ENCODE data around the gene NEK2. TPM values are rescaled to one million over a fixed set of nuclear protein-coding genes. Genes with fewer than 3 reads are reported as not detected.

NEK2 gene
- total and polyA plus RNA-seq, 2 of the 13 experiments (the other 11 are each of a cell fraction or from before 2014, with no cell fraction given) = 10.9 to 40.8 TPM

DNA sequence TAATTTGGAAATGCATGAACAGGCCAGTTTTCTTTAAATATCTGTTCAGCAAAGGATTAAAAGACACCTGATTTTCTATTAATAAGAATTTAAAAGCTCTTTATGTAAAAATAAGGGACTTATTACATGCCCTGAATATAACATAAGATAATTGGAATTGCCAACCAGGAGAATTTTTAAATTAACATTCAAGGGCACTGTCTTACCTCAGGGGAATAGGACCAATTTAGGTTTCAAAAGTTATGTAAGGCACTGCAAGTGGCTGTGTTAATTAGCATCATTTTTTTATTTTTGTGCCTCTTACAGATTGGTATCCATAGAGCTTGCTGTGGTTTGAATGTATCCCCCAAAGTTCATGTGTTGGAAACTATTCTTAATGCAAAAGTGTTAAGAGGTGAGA is 1.3 kb upstream of the NEK2 start:
- Histone ChIP-seq H3K4me1 (ENCODE audit: insufficient read depth, low read length) (peaks cover 70% of the 10 kb centered on the region), H3K4me3 (replicated peaks in 1 of 3; ENCODE audit: insufficient read depth in 1 of 3, low read depth in 2 of 3, low read length in 3 of 3) (peak overlapping the region in 1 of 3 experiments; percentile 87; a peak in 1 of 6 replicates), H2AFZ (ENCODE audit: low read length) (no peak overlapping the region), H3K36me3 (replicated peaks in 1 of 2; ENCODE audit: control insufficient read depth in 1 of 2, insufficient read depth in 2 of 2, low read length in 2 of 2) (peaks cover 0 to 6% of the 10 kb centered on the region in 2 experiments; a peak in 1 of 5 replicates), H3K27ac (ENCODE audit: extremely low read length, insufficient read depth, low read length) (no peak overlapping the region), H3K79me2 (ENCODE audit: insufficient read depth, low read length) (peaks cover 27% of the 10 kb centered on the region), H3K9me3 (ENCODE audit: low read length) (no peaks in the 10 kb centered on the region), H4K20me1 (ENCODE audit: insufficient read depth, low read length) (no peaks in the 10 kb centered on the region), H3K4me2 (ENCODE audit: low read depth, low read length) (peak overlapping the region; percentile 61; the same call in 1 of the 2 replicates), H3K9ac (ENCODE audit: insufficient read depth, low read depth, low read length) (0 out of 2 replicates have a peak overlapping the region, but pooled peaks have one; percentile 52), H3K27me3 (ENCODE audit: control insufficient read depth in 1 of 2, insufficient read depth in 2 of 2, low read length in 2 of 2) (no peaks in the 10 kb centered on the region; a peak in 1 of 5 replicates)
- no TSS peak for BruUV-seq (replicated peaks)
- ATAC-seq = no peak
- ChIA-PET POLR2A (interaction anchor here (1.3 to 2.2 kb wide), 3 partner anchors 97 to 358 kb away, joined by 3 to 10 read pairs (median 7); partner anchors contain the start of genes DTL, INTS7 and SLC30A1), CTCF (ENCODE audit: low intra/inter-chr PET ratio, low total read pairs) (no interaction called here)
- in situ Hi-C loops (cut with HindIII; ENCODE audit: extremely low pct_ligation_motif_present, low pct_unique_long_range_greater_than_20kb) (no loop called here), intact Hi-C loops (cut with micrococcal nuclease; ENCODE audit: unreplicated experiment) (no loop called here)
- no peak for DNase-seq (ENCODE audit: low spot score)
- TF ChIP-seq RARG (CRISPR knock-in tag; IDR thresholded peaks at IDR 0.05; ENCODE audit: low read depth) = no peak
- no peak for TF ChIP-seq THYN1 (CRISPR knock-in tag; IDR thresholded peaks at IDR 0.05; ENCODE audit: borderline replicate concordance, low read depth)
- no peak for TF ChIP-seq JARID2 (CRISPR knock-in tag; IDR thresholded peaks at IDR 0.05; ENCODE audit: insufficient replicate concordance)
- no peak for FAIRE-seq

- peak overlapping the region; percentile 52 for H3K9ac ChIP-seq (ENCODE audit: insufficient read depth, low read depth, low read length)
- in situ Hi-C loops (cut with HindIII; ENCODE audit: extremely low pct_ligation_motif_present, low pct_unique_long_range_greater_than_20kb) (no loop called here), intact Hi-C loops (cut with micrococcal nuclease; ENCODE audit: unreplicated experiment) (no loop called here)
- H3K4me3 ChIP-seq (replicated peaks in 1 of 3; ENCODE audit: insufficient read depth in 1 of 3, low read depth in 2 of 3, low read length in 3 of 3) = peak overlapping the region; percentile 37 to 87 (median 67); a peak in 5 of 6 replicates
- ATAC-seq (no peak), FAIRE-seq (no peak), DNase-seq (ENCODE audit: low spot score) (no peak)
- CTCF ChIA-PET (ENCODE audit: low intra/inter-chr PET ratio, low total read pairs) = no interaction called here
- no peak overlapping the region for H2AFZ ChIP-seq (ENCODE audit: low read length)
- WGBS (ENCODE audit: low lambda C conversion rate) = 14% methylated on average over 19 of the region's 19 CpGs
- H3K4me2 ChIP-seq (ENCODE audit: low read depth, low read length) = peak overlapping the region; percentile 61
- peak overlapping the region; percentile 77 for H3K27ac ChIP-seq (ENCODE audit: extremely low read length, insufficient read depth, low read length)
- H3K27me3 ChIP-seq (ENCODE audit: control insufficient read depth in 1 of 2, insufficient read depth in 2 of 2, low read length in 2 of 2) = no peaks in the 10 kb centered on the region; a peak in 1 of 5 replicates
- no peaks in the 10 kb centered on the region for H3K9me3 ChIP-seq (ENCODE audit: low read length)
- peaks cover 0 to 6% of the 10 kb centered on the region in 2 experiments; a peak in 1 of 5 replicates for H3K36me3 ChIP-seq (replicated peaks in 1 of 2; ENCODE audit: control insufficient read depth in 1 of 2, insufficient read depth in 2 of 2, low read length in 2 of 2)
- peaks cover 69% of the 10 kb centered on the region for H3K4me1 ChIP-seq (ENCODE audit: insufficient read depth, low read length)
- TSS peak; percentile 95 for BruUV-seq (replicated peaks)
- H4K20me1 ChIP-seq (ENCODE audit: insufficient read depth, low read length) = no peaks in the 10 kb centered on the region
- POLR2A ChIA-PET = interaction anchor here (1.0 to 2.2 kb wide), 5 partner anchors 9 to 359 kb away, joined by 3 to 10 read pairs (median 7); partner anchors contain the start of genes DTL, INTS7 and SLC30A1
- H3K79me2 ChIP-seq (ENCODE audit: insufficient read depth, low read length) = peaks cover 27% of the 10 kb centered on the region
- TF ChIP-seq ZNF768 (CRISPR knock-in tag; IDR thresholded peaks at IDR 0.05) (no peak), ZNF646 (CRISPR knock-in tag; IDR thresholded peaks at IDR 0.05) (no peak), ZNF20 (CRISPR knock-in tag; IDR thresholded peaks at IDR 0.05) (no peak), SAP130 (CRISPR knock-in tag; IDR thresholded peaks at IDR 0.05; ENCODE audit: low read depth) (no peak), ZNF512 (CRISPR knock-in tag; IDR thresholded peaks at IDR 0.05) (no peak), HNF4G (IDR thresholded peaks at IDR 0.05; ENCODE audit: borderline replicate concordance, low read depth, low read length) (no peak), HNF4G (CRISPR knock-in tag; IDR thresholded peaks at IDR 0.05; ENCODE audit: borderline replicate concordance, low read depth) (no peak; the same call in 1 of the 2 replicates)
Observed at GRCh38 chr1:211676106-211676583, 724 bp upstream of the NEK2 start.

Data from HepG2 (cell line).